HUES48 (cell line): Measurements from ENCODE around the gene MSI2.
"Not testable (repeated sequence)": the region's sequence is repeated elsewhere in the genome, so short reads cannot be mapped to it uniquely, and the experiment has no call there.

ENCODE experiments used
- H3K27ac ChIP-seq: one replicate; pipeline ENCODE4 v1.7.0; 2013; ENCODE audit warnings: low read depth, low read length, inconsistent platforms
- H3K27me3 ChIP-seq: 2 replicates; pipeline ENCODE4 v1.6.1; 2013; ENCODE audit warnings: mild to moderate bottlenecking, low read length; ENCODE audit not compliant: control insufficient read depth, insufficient read depth
- H3K36me3 ChIP-seq: 2 replicates; pipeline ENCODE4 v1.6.1; 2013; ENCODE audit warnings: low read length; ENCODE audit not compliant: control insufficient read depth, insufficient read depth
- H3K4me1 ChIP-seq: 2 replicates; pipeline ENCODE4 v1.6.1; 2013; ENCODE audit warnings: mild to moderate bottlenecking, low read length; ENCODE audit not compliant: control insufficient read depth, insufficient read depth
- H3K4me3 ChIP-seq: 2 replicates; pipeline ENCODE4 v1.5.1; 2013; ENCODE audit warnings: mild to moderate bottlenecking, low read depth, low read length
- H3K9ac ChIP-seq: 2 replicates; pipeline ENCODE4 v1.6.1; 2013; ENCODE audit warnings: mild to moderate bottlenecking, low read depth, low read length, moderate library complexity
- H3K9me3 ChIP-seq: 2 replicates; pipeline ENCODE4 v1.6.1; 2013; ENCODE audit warnings: low read length; ENCODE audit not compliant: control insufficient read depth, insufficient read depth

MSI2 gene

DNA sequence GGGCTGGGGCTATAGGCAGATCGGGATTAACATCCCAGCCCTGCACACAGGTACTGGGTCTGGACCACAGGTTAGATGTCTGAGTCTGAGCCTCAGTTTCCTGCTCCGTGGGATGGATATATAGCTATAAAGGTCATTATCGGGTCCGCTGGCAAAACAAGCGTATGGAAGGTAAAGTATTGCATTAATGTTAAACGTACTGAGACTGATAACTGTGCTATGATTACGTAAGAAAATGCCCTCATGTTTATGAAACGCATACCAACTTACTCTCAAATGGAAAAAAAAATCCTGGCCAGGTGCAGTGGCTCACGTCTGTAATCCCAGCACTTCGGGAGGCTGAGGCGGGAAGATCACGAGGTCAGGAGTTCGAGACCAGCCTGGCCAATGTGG is 353.6 kb downstream of the MSI2 start:
- H3K9ac ChIP-seq = no peak overlapping the region
- H3K4me3 ChIP-seq = no peak overlapping the region
- H3K27me3 ChIP-seq = no peaks in the 10 kb centered on the region
- peaks cover 48% of the 10 kb centered on the region for H3K4me1 ChIP-seq
- no peaks in the 10 kb centered on the region for H3K9me3 ChIP-seq
- no peaks in the 10 kb centered on the region for H3K36me3 ChIP-seq
- no peak overlapping the region for H3K27ac ChIP-seq

DNA sequence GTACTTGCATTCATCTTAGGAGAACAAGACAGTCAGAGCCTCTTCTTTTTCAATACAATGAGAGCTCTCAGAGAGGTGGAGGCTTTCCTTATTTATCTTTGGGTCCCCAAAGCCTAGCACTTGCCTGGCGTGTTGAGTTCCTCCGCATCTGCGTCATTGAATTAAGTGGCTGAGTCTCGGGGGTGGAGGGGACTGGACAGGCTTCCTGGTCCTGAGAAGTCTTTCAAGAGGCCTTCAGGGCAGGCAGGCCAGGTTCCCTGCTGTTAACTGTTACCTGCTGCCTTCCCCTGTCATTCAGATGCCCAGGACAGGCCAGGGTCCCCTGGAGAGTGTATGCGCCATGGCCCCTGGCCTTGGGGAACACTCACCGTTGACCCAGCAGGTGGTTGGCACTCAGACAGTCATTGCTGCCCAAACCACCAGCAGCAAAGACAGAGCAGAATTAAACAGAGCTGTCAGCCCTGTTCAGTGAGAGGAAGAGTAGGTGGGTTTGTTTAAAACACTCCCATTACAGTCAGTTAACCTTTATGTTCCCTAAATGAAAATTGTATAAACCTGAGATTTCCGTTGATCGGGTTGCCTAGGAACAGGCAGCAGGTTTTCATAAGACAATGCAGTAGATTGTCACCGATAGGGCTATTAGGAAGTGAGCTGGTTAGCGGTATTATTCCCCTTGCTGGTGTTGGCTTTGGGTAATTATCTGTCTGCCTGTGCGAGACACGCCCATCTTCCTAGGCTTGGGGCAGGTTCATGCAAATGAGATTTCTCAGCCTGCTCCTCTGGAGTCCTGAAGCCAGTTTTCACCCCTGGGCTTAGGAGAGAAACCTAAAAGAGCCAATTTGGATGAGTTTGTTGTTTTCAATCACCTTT is 356.1 kb downstream of the MSI2 start:
- no peak overlapping the region for H3K9ac ChIP-seq
- H3K9me3 ChIP-seq = no peaks in the 10 kb centered on the region
- no peaks in the 10 kb centered on the region for H3K27me3 ChIP-seq
- H3K4me1 ChIP-seq = peaks cover 35% of the 10 kb centered on the region
- H3K27ac ChIP-seq = peak overlapping the region; percentile 80
- no peak overlapping the region for H3K4me3 ChIP-seq
- no peaks in the 10 kb centered on the region for H3K36me3 ChIP-seq

DNA sequence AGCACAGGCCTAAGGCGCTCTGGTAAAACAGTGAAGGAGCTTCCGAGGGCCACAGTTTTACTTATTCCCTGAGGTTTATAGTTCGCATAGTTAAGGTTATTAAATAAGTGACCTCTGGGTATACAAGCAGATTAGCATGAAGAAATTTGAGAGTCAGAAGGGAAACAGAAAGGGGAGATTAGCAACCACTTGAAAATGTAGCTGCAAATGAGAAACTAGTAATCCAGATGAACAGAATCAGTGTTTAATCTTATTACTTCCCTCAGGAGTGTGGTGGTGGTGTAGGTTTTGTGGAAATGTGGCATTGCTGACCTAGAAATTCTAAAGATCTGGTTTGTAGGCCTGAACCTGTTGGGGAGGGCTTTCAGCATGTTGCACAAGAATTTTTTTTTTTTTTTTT is 358.4 kb downstream of the MSI2 start:
- H3K27me3 ChIP-seq = no peaks in the 10 kb centered on the region
- H3K27ac ChIP-seq = no peak overlapping the region
- no peaks in the 10 kb centered on the region for H3K9me3 ChIP-seq
- peaks cover 15% of the 10 kb centered on the region for H3K4me1 ChIP-seq
- H3K9ac ChIP-seq = no peak overlapping the region
- peaks cover 4% of the 10 kb centered on the region; the same call in 1 of the 2 replicates for H3K36me3 ChIP-seq
- no peak overlapping the region for H3K4me3 ChIP-seq

DNA sequence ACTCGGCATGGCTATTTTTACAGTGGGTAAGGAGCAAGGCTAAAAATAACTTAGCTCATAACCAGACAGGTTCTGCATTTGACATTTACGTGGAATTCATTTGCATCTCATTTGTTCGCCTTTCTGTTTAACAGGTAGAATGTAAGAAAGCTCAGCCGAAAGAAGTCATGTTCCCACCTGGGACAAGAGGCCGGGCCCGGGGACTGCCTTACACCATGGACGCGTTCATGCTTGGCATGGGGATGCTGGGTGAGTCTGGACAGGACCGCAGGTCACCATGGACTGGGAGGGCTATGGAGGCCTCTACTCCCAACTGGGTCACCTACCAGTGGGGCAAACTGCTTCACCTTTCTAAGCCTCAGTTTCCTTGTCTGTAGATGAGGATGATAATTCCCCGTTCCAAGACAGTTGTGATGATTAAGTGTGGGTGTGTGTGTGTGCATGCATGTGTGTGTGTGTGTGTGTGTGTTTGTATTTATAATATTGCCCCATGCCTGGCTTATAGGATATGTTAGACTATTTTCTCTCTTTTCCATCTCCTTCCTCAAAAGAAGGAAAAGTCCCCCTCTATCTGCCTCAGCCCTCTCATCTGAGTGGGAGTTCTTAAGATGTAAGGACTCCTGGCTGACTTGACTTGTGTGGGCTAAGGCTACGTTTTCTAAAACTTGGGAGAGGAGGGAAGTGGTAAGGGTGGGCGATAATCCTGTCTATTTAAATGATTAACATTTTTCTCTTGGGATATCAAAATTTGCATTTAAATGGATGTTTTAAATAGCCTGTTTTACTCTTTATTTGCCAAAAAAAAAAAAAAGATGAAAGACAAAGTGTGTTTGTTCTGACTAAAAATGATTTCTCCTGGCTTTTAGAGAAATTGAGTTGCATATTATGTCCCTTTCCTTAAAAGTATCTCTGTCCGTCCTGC is 359.8 kb downstream of the MSI2 start:
- H3K36me3 ChIP-seq = peaks cover 7% of the 10 kb centered on the region
- no peak overlapping the region for H3K27ac ChIP-seq
- peaks cover 15% of the 10 kb centered on the region for H3K4me1 ChIP-seq
- no peaks in the 10 kb centered on the region for H3K27me3 ChIP-seq
- H3K9ac ChIP-seq = no peak overlapping the region
- H3K9me3 ChIP-seq = no peaks in the 10 kb centered on the region
- H3K4me3 ChIP-seq = no peak overlapping the region

DNA sequence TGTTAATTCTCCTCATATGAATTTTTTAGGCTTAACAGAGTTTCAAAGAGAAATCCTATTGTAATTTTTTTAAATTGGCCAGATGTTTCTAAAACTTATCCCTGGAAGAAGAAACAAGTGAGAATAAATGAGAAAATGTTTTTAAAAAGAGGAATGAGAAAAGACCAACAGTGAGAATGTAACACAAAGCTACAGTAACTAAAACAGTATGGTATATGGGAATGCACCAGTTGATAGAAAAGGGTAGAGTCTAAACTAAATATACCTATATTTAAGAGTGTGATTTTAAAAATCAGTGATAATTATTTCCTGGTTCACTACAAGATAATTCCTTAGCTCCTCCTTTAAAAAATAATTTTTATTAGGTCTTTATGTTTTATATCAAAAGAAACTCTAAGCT is 360.9 kb downstream of the MSI2 start:
- Histone ChIP-seq H3K9ac (no peak overlapping the region), H3K27ac (no peak overlapping the region), H3K9me3 (no peaks in the 10 kb centered on the region), H3K4me3 (no peak overlapping the region), H3K27me3 (no peaks in the 10 kb centered on the region), H3K36me3 (peaks cover 7% of the 10 kb centered on the region), H3K4me1 (peaks cover 9% of the 10 kb centered on the region)

DNA sequence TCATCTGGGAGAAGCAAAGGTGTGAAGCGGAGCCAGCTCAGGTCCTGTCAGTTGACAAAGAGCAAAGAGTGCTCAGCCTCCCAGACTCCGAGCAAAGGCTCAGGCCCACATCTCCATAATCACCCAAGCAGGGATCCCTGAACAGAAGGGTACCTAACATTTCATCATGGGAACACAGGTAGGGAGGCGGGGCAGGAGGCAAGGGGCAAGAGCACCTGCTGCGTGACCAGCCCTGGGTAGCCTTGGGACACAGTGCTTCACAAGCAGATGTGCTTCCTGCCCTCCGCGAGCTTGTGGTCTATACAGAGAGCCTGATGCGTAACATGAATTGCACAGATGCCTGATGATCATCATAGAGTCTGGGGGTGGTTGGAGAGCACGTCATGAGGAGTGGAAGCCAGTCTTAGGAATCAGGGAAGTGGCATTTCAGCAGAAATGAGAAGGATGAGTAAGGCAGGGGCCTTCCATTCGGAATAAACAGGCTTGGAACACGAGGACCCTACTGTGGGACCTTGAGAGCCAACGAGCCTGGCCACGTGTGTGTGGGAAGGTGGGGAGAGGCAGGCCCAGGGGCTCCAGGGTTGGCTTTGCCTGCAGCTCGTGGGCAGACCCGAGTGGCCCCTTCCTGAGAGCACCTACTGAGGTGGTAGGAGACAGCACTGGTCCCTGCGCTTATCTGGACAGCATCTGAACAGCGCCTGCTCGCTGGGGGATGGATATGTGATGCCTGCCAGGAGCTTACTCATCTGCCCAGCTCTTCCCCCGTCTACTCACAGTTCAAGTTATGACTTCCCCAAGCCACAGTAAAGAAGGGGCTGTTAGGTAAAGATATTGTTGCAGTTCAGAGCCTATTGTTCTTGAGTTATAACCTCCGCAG is 363.0 kb downstream of the MSI2 start:
- Histone ChIP-seq H3K4me3 (no peak overlapping the region), H3K9ac (no peak overlapping the region), H3K27ac (no peak overlapping the region), H3K4me1 (no peaks in the 10 kb centered on the region), H3K27me3 (no peaks in the 10 kb centered on the region), H3K36me3 (peaks cover 7% of the 10 kb centered on the region), H3K9me3 (no peaks in the 10 kb centered on the region)

DNA sequence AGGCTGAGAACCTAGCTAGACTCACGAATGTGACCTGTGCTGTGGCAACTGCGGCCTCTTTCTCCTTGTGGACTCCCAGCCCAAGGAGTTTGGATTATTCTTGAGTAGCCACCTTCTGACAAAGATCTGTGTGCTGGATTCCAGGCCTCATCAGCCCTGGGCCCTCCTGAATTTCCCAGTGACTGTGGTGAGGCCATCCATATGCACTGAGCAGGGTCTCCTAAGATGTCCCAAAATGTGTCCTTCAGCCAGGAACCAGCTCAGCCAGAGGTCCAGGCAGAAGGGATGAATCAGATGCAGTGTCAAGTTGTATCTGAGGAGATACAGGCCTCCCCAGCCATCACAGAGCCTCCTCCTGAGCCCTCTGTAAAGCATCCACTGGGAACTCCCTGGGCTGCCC is 364.3 kb downstream of the MSI2 start:
- Histone ChIP-seq H3K9me3 (no peaks in the 10 kb centered on the region), H3K4me3 (no peak overlapping the region), H3K9ac (no peak overlapping the region), H3K36me3 (peaks cover 7% of the 10 kb centered on the region), H3K27ac (no peak overlapping the region), H3K27me3 (no peaks in the 10 kb centered on the region), H3K4me1 (no peaks in the 10 kb centered on the region)

DNA sequence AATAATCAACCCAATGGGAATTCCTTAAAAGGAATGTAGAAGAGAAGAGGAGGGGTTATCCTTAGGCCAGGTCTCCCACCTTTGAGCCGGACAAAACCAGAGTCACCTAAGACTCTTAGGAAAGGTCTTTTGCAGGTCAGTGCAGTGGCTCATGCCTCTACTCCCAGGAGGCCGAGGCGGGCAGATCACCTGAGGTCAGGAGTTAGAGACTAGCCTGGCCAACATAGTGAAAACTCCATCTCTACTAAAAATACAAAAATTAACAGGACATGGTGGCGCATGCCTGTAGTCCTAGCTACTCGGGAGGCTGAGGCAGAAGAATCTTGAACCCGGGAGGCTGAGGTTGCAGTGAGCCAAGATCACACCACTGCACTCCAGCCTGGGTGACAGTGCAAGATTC is 365.5 kb downstream of the MSI2 start:
- not testable (repeated sequence) for H3K36me3 ChIP-seq, H3K9ac ChIP-seq, H3K27ac ChIP-seq, H3K4me1 ChIP-seq, H3K27me3 ChIP-seq, H3K4me3 ChIP-seq, H3K9me3 ChIP-seq

DNA sequence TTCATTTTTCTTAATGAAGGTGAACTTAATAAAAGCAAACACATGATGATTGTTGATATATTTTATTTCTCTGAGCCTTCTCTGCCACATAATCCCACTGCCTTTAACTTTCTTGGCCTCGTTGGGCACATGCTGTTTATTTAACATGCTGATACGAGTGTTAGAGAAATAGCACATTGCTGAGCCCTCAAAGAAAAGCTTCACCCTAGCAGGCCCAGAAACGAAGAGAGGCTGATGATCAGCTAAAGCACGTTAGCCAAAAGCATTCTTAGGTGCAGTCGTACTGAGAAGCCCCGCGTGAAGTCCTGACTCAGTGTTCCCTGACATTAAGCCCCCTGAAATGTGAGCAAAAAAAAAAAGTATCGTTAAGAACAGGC is 366.0 kb downstream of the MSI2 start:
- no peak overlapping the region for H3K4me3 ChIP-seq
- H3K9ac ChIP-seq = no peak overlapping the region
- H3K9me3 ChIP-seq = no peaks in the 10 kb centered on the region
- H3K4me1 ChIP-seq = no peaks in the 10 kb centered on the region
- no peaks in the 10 kb centered on the region for H3K27me3 ChIP-seq
- H3K27ac ChIP-seq = no peak overlapping the region
- peaks cover 9% of the 10 kb centered on the region for H3K36me3 ChIP-seq

DNA sequence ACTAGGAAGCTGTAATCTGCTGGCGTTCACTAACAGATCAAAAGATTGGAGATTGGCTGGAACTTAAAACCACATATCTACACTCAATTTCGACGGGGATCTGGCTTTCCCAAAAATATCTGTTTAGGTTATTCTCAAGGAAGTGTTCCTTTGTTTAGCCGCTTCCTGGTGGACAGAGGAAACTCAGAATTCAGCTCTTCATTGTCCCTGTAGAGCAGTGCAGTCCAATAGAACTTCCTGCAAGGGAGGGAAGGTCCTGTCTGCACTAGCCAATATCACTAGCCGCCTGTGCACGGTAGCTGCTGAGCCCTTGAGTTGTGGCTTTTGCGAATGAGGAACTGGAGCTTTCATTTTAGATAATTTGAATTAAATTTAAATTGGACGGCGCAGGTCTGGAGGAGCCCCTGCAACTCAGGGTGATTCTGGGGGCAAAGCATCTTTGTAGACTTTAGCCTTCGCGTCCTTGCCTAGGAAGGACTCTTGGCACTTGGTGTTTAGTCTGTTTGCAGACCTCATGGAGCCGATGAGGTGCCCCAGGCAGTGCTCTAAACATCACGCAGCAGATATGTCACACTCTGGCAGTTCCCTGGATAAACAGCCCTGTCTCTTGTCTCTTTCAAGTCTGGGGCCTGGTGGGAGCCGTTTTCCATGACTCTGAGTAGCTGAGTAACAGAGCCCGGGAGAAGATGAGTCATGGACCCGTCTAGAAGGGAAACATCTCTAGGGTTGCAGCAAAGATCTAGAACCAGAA is 366.5 kb downstream of the MSI2 start:
- Histone ChIP-seq H3K4me3 (no peak overlapping the region), H3K9ac (no peak overlapping the region), H3K9me3 (no peaks in the 10 kb centered on the region), H3K27ac (no peak overlapping the region), H3K4me1 (no peaks in the 10 kb centered on the region), H3K36me3 (peaks cover 9% of the 10 kb centered on the region), H3K27me3 (no peaks in the 10 kb centered on the region)
